ENCODE measurements around the gene ZNF440. TPM values are rescaled to one million over a fixed set of nuclear protein-coding genes. Genes with fewer than 3 reads are reported as not detected.
"Not testable (repeated sequence)": the region's sequence is repeated elsewhere in the genome, so short reads cannot be mapped to it uniquely, and the experiment has no call there.

ZNF440 gene
- total RNA-seq, 1 donor from 2014 or later: 12.1 TPM

GRCh38 chr19:11814700-11815035 lies 595 bp downstream of the ZNF440 start:
- no peak for ATAC-seq
- intact Hi-C loops (cut with DNase I): no loop called here

GRCh38 chr19:11821474-11822109 lies 7.5 kb downstream of the ZNF440 start:
- ATAC-seq (no peak), DNase-seq (ENCODE audit: low spot score) (no peak)
- intact Hi-C loops (cut with DNase I): no loop called here

More at GRCh38 chr19:11814700-11815035, 595 bp downstream of the ZNF440 start:
- no peak for DNase-seq (ENCODE audit: low spot score)

- DNase-seq (ENCODE audit: low spot score); intact Hi-C loops (cut with DNase I); ATAC-seq: not testable (repeated sequence)
These were observed 15.1 kb downstream of the ZNF440 start for GRCh38 chr19:11828957-11829876.

GRCh38 chr19:11832253-11832912 lies 18.3 kb downstream of the ZNF440 start:
- intact Hi-C loops (cut with DNase I): no loop called here

GRCh38 chr19:11833541-11833940 lies 19.5 kb downstream of the ZNF440 start:
- no peak for ATAC-seq
- DNase-seq (ENCODE audit: low spot score): no peak
- intact Hi-C loops (cut with DNase I): no loop called here

More at GRCh38 chr19:11832253-11832912, 18.3 kb downstream of the ZNF440 start:
- DNase-seq (ENCODE audit: low spot score) (no peak), ATAC-seq (no peak)

- ATAC-seq; intact Hi-C loops (cut with DNase I); DNase-seq (ENCODE audit: low spot score): not testable (repeated sequence)
These were observed 21.6 kb downstream of the ZNF440 start for GRCh38 chr19:11835626-11836066.

- intact Hi-C loops (cut with DNase I): no loop called here
- no peak for ATAC-seq
- no peak for DNase-seq (ENCODE audit: low spot score)
These were observed 29.6 kb downstream of the ZNF440 start for GRCh38 chr19:11843722-11844121.

GRCh38 chr19:11847615-11848014 lies 33.5 kb downstream of the ZNF440 start:
- ATAC-seq; DNase-seq (ENCODE audit: low spot score); intact Hi-C loops (cut with DNase I): not testable (repeated sequence)

GRCh38 chr19:11848200-11848593 lies 34.1 kb downstream of the ZNF440 start:
- DNase-seq (ENCODE audit: low spot score) (no peak), ATAC-seq (no peak)
- intact Hi-C loops (cut with DNase I): no loop called here

- intact Hi-C loops (cut with DNase I): no loop called here
These were observed 34.8 kb downstream of the ZNF440 start, which contains the start of gene ZNF439 for GRCh38 chr19:11848594-11849469. Gene ZNF439, plus strand, starts transcription at chr19:11848726. Its CDS starts 142 bp downstream, at chr19:11848868.

GRCh38 chr19:11850289-11850688 lies 36.2 kb downstream of the ZNF440 start:
- ATAC-seq; intact Hi-C loops (cut with DNase I); DNase-seq (ENCODE audit: low spot score): not testable (repeated sequence)

More at GRCh38 chr19:11848594-11849469, 34.8 kb downstream of the ZNF440 start, which contains the start of gene ZNF439:
- DNase-seq (ENCODE audit: low spot score): peak; percentile 92
- peak; percentile 100 for ATAC-seq

- DNase-seq (ENCODE audit: low spot score) (no peak), ATAC-seq (no peak)
- intact Hi-C loops (cut with DNase I): no loop called here
These were observed 39.3 kb downstream of the ZNF440 start for GRCh38 chr19:11853358-11853757.

- no peak for ATAC-seq
- intact Hi-C loops (cut with DNase I): no loop called here
These were observed 42.6 kb downstream of the ZNF440 start for GRCh38 chr19:11856596-11857250.

GRCh38 chr19:11860721-11861120 lies 46.6 kb downstream of the ZNF440 start:
- no peak for ATAC-seq
- no peak for DNase-seq (ENCODE audit: low spot score)
- intact Hi-C loops (cut with DNase I): no loop called here

More at GRCh38 chr19:11856596-11857250, 42.6 kb downstream of the ZNF440 start:
- DNase-seq (ENCODE audit: low spot score): no peak

- DNase-seq (ENCODE audit: low spot score) (no peak), ATAC-seq (no peak)
- intact Hi-C loops (cut with DNase I): no loop called here
These were observed 47.2 kb downstream of the ZNF440 start for GRCh38 chr19:11861301-11861700.

GRCh38 chr19:11867766-11868165 lies 53.7 kb downstream of the ZNF440 start:
- DNase-seq (ENCODE audit: low spot score); ATAC-seq; intact Hi-C loops (cut with DNase I): not testable (repeated sequence)

GRCh38 chr19:11868188-11868587 lies 54.1 kb downstream of the ZNF440 start:
- no peak for ATAC-seq

GRCh38 chr19:11872624-11873023 lies 58.6 kb downstream of the ZNF440 start:
- ATAC-seq (no peak), DNase-seq (ENCODE audit: low spot score) (no peak)
- intact Hi-C loops (cut with DNase I): no loop called here

More at GRCh38 chr19:11868188-11868587, 54.1 kb downstream of the ZNF440 start:
- intact Hi-C loops (cut with DNase I): no loop called here
- DNase-seq (ENCODE audit: low spot score): no peak

Data from sciatic nerve (tissue), 2 donors.